Measurements from ENCODE around the gene RUBCNL.

Gene RUBCNL

DNA sequence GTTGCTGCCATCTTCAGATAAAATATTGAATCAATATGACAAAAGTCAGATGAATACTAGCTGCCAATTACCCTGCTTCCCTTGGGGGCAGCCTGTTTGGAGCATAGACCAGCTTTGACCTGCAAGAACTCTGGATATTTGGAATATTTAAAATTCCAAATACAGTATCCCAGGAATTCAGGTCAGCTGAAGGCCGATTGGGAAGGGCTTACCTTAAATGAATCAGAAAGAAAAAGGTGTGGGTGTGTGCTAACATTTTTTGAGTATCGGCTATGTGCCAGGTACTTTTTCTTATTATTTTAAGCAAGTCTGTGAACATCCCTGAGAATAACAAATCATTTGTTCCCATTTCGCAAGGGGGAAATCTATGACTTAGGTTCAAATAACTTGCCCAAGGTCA, 1.8 kb upstream of the RUBCNL start:
- no CpG with 5 or more reads among the region's 3 CpGs for WGBS (ENCODE audit: insufficient coverage, insufficient read length)
- H3K4me3 ChIP-seq (ENCODE audit: low read length): no peak overlapping the region
- peaks cover 5% of the 10 kb centered on the region; the same call in 1 of the 2 replicates for H3K4me1 ChIP-seq (ENCODE audit: control insufficient read depth, insufficient read depth, low read length)
- H3K27ac ChIP-seq (ENCODE audit: low read length): no peak overlapping the region
- peaks cover 11% of the 10 kb centered on the region for H3K27me3 ChIP-seq (ENCODE audit: control insufficient read depth, insufficient read depth, low read length)
- H3K9me3 ChIP-seq (ENCODE audit: control insufficient read depth, insufficient read depth, low read length): no peaks in the 10 kb centered on the region
- DNase-seq (ENCODE audit: low read depth, low spot score): no peak
- H3K36me3 ChIP-seq (ENCODE audit: control insufficient read depth, insufficient read depth, low read length): no peaks in the 10 kb centered on the region

DNA sequence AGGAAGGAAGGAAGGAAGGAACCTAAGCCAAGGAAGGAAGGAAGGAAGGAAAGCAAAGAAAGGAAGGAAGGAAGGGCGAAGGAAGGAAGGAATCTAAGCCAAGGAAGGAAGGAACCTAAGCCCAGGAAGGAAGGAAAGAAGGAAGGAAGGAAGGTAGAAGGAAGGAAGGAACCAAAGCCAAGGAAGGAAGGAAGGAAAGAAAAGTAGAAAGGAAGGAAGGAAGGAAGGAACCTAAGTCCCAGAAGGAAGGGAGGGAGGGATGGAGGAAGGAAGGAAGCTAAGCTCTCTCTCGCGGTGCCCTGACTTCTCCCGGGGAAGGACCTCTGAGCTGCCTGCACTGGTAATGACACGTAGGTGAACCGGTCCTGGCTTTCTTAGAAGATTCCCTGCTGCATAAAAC, 1.3 kb upstream of the RUBCNL start:
- no peaks in the 10 kb centered on the region for H3K9me3 ChIP-seq (ENCODE audit: control insufficient read depth, insufficient read depth, low read length)
- no CpG with 5 or more reads among the region's 6 CpGs for WGBS (ENCODE audit: insufficient coverage, insufficient read length)
- no peak for DNase-seq (ENCODE audit: low read depth, low spot score)
- H3K27ac ChIP-seq (ENCODE audit: low read length): no peak overlapping the region
- peaks cover 11% of the 10 kb centered on the region for H3K27me3 ChIP-seq (ENCODE audit: control insufficient read depth, insufficient read depth, low read length)
- no peaks in the 10 kb centered on the region for H3K36me3 ChIP-seq (ENCODE audit: control insufficient read depth, insufficient read depth, low read length)
- H3K4me3 ChIP-seq (ENCODE audit: low read length): no peak overlapping the region
- H3K4me1 ChIP-seq (ENCODE audit: control insufficient read depth, insufficient read depth, low read length): peaks cover 5% of the 10 kb centered on the region; the same call in 1 of the 2 replicates

DNA sequence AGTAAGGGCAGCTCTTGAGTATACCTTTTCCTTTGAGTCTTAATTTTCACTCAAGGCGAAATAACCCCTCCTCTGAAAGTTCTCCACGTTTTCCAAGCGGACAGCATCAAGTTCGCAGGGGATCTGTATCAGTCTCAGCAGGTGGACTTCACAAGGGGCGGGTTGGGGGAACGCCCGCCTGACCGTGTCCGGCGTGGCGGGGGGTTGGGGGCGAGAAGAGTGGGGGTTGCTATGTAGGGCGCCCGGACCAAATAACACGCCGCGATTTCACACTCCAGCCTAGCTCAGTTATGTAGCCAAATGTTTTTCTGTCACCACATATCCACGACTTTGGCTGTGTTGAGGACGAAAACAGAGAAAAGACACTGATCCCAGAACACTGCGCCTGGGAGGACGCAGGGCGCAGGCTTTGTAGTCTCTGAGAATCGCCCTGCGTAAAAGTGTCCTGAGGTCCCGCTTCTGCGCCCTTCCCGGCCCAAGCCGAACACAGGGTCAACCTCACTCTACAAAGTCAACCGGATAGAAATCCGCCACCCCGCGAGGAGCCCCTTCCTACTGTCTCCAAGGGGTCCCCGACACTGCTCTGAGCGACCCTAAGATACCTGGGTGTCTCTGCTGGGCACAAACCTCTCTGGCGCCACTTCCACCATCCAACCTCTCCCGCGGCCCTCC, 524 bp downstream of the RUBCNL start:
- no CpG with 5 or more reads among the region's 37 CpGs for WGBS (ENCODE audit: insufficient coverage, insufficient read length)
- H3K4me3 ChIP-seq (ENCODE audit: low read length): peak overlapping the region; percentile 56; the same call in 1 of the 2 replicates
- no peaks in the 10 kb centered on the region for H3K9me3 ChIP-seq (ENCODE audit: control insufficient read depth, insufficient read depth, low read length)
- H3K36me3 ChIP-seq (ENCODE audit: control insufficient read depth, insufficient read depth, low read length): no peaks in the 10 kb centered on the region
- H3K27ac ChIP-seq (ENCODE audit: low read length): no peak overlapping the region
- no peak for DNase-seq (ENCODE audit: low read depth, low spot score)
- H3K27me3 ChIP-seq (ENCODE audit: control insufficient read depth, insufficient read depth, low read length): peaks cover 11% of the 10 kb centered on the region
- H3K4me1 ChIP-seq (ENCODE audit: control insufficient read depth, insufficient read depth, low read length): peaks cover 5% of the 10 kb centered on the region; the same call in 1 of the 2 replicates

DNA sequence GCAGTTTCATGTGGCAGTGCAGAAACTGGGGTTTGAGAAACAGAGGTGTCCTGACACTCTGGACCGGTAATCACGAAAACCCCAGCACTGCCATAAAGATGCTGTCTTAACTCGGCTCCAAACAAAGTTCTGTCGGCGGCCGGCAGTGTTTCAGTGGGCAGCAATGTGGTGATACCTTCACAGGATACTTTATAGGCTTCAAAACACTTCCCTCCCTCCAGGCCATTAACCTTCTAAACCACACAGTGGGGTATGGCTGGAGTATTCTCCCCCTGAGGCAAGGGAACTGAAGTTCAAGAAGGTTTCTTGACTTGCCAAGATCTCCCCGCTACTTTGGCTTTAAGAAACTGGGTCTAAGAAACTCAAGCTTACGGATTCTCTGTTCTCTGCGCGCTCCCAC, 1.1 kb downstream of the RUBCNL start:
- H3K36me3 ChIP-seq (ENCODE audit: control insufficient read depth, insufficient read depth, low read length): no peaks in the 10 kb centered on the region
- no peaks in the 10 kb centered on the region for H3K9me3 ChIP-seq (ENCODE audit: control insufficient read depth, insufficient read depth, low read length)
- no peak for DNase-seq (ENCODE audit: low read depth, low spot score)
- H3K27ac ChIP-seq (ENCODE audit: low read length): no peak overlapping the region
- WGBS (ENCODE audit: insufficient coverage, insufficient read length): no CpG with 5 or more reads among the region's 10 CpGs
- H3K4me1 ChIP-seq (ENCODE audit: control insufficient read depth, insufficient read depth, low read length): peaks cover 5% of the 10 kb centered on the region; the same call in 1 of the 2 replicates
- no peak overlapping the region for H3K4me3 ChIP-seq (ENCODE audit: low read length)
- H3K27me3 ChIP-seq (ENCODE audit: control insufficient read depth, insufficient read depth, low read length): peaks cover 11% of the 10 kb centered on the region

DNA sequence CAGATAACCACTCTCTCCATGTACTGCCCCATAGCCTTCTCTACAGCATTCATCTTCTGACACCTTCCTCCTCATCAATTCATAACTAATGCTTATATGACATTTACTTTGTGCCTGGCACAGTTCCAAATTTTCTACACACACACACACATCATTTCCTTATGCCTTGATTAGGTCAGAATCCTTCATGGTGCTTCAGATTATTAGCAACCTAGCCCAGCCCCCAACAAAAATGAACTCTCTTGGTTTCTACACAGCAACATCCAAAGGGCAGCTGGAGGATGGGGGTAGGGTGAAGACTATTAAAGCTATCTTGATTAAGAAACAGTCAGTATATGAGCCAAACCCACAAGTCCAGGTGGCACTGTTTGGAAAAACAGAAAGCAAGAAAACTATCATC, 3.7 kb downstream of the RUBCNL start:
- H3K36me3 ChIP-seq (ENCODE audit: control insufficient read depth, insufficient read depth, low read length): no peaks in the 10 kb centered on the region
- H3K4me1 ChIP-seq (ENCODE audit: control insufficient read depth, insufficient read depth, low read length): peaks cover 3% of the 10 kb centered on the region; the same call in 1 of the 2 replicates
- H3K4me3 ChIP-seq (ENCODE audit: low read length): no peak overlapping the region
- H3K27me3 ChIP-seq (ENCODE audit: control insufficient read depth, insufficient read depth, low read length): peaks cover 11% of the 10 kb centered on the region
- no peak for DNase-seq (ENCODE audit: low read depth, low spot score)
- H3K27ac ChIP-seq (ENCODE audit: low read length): no peak overlapping the region
- no peaks in the 10 kb centered on the region for H3K9me3 ChIP-seq (ENCODE audit: control insufficient read depth, insufficient read depth, low read length)

DNA sequence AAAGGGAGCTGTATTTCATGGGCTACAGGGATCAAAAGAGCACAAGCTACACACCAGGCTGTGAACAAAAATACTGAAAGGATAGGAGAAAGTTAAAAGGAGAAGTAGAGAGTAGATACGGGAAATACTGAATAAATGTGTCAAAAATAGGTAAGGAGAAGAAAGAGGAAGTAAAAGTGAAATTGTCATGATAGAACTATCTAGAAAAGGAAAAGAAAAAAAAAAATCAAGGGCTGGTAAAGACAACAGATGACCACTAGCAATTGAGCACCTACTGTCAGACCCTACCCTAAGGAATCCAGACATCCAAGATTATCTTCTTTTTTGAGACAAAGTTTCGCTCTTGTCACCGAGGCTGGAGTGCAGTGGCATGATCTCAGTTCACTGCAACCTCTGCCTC, 4.8 kb downstream of the RUBCNL start:
- Histone ChIP-seq H3K27me3 (ENCODE audit: control insufficient read depth, insufficient read depth, low read length) (peaks cover 11% of the 10 kb centered on the region), H3K27ac (ENCODE audit: low read length) (no peak overlapping the region), H3K9me3 (ENCODE audit: control insufficient read depth, insufficient read depth, low read length) (no peaks in the 10 kb centered on the region), H3K4me3 (ENCODE audit: low read length) (no peak overlapping the region), H3K36me3 (ENCODE audit: control insufficient read depth, insufficient read depth, low read length) (no peaks in the 10 kb centered on the region), H3K4me1 (ENCODE audit: control insufficient read depth, insufficient read depth, low read length) (peaks cover 2% of the 10 kb centered on the region; the same call in 1 of the 2 replicates)
- 100% methylated on average over 1 of the region's 3 CpGs for WGBS (ENCODE audit: insufficient coverage, insufficient read length)
- DNase-seq (ENCODE audit: low read depth, low spot score): no peak

DNA sequence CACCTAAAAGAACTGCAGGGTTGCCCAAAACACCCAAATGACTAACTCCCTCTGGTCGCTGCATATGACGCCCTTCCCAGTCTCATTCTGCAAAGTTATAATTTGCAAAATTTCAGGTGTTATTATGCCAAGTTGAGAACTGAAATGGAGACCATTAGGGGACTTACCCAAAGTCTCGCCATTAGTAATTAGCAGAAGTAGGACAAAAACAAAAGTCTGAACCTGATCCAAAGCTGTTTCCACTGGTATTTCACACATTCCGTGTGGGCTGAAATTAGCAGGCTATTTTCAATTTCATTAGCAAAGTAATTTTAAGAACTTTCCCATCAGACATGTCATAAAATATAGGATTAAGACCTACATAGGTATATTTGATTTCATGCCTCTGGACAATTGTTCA, 6.8 kb downstream of the RUBCNL start:
- Histone ChIP-seq H3K27me3 (ENCODE audit: control insufficient read depth, insufficient read depth, low read length) (no peaks in the 10 kb centered on the region), H3K4me1 (ENCODE audit: control insufficient read depth, insufficient read depth, low read length) (no peaks in the 10 kb centered on the region), H3K36me3 (ENCODE audit: control insufficient read depth, insufficient read depth, low read length) (no peaks in the 10 kb centered on the region), H3K9me3 (ENCODE audit: control insufficient read depth, insufficient read depth, low read length) (no peaks in the 10 kb centered on the region), H3K27ac (ENCODE audit: low read length) (no peak overlapping the region), H3K4me3 (ENCODE audit: low read length) (no peak overlapping the region)
- no CpG with 5 or more reads among the region's 4 CpGs for WGBS (ENCODE audit: insufficient coverage, insufficient read length)
- no peak for DNase-seq (ENCODE audit: low read depth, low spot score)

DNA sequence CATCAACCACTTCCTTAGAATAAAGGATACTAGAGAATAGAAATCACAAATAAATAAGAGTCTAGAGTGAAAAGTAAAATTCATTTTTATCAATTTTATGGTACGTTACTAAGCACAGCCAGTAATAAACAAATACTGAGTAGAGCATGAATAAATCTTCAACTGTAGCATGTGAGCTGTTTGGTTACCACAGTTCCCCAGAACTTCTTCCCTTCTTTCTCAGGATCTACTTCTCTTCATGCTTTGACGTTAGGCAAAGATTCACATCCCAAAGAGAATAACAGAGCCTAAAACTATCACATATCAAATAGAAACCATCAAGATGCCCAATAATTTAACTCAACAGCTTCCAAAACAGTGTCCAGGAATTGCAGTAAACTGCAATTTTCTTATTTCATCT, 7.4 kb downstream of the RUBCNL start:
- Histone ChIP-seq H3K4me3 (ENCODE audit: low read length) (no peak overlapping the region), H3K27ac (ENCODE audit: low read length) (no peak overlapping the region), H3K4me1 (ENCODE audit: control insufficient read depth, insufficient read depth, low read length) (no peaks in the 10 kb centered on the region), H3K9me3 (ENCODE audit: control insufficient read depth, insufficient read depth, low read length) (no peaks in the 10 kb centered on the region), H3K27me3 (ENCODE audit: control insufficient read depth, insufficient read depth, low read length) (no peaks in the 10 kb centered on the region), H3K36me3 (ENCODE audit: control insufficient read depth, insufficient read depth, low read length) (no peaks in the 10 kb centered on the region)
- no CpG with 5 or more reads among the region's 2 CpGs for WGBS (ENCODE audit: insufficient coverage, insufficient read length)
- no peak for DNase-seq (ENCODE audit: low read depth, low spot score)

DNA sequence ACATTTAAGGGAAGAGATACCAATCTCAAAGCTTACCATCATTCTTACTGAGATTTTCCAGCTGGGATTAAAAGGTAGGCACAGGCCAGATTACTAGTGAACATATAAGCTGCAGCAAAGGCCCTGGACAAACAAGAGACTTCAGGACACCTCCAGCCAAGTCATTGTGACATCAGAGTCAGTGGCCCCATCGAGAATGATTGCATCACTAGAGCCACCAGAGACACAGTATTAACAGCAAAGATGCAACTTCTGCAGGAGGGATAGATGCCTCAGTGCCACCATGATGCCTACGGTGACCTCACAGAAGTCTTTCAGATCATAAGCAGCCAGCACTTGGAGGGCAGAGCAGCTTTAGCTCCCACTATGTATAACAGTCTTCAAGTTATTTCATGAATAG, 8.6 kb downstream of the RUBCNL start:
- H3K27ac ChIP-seq (ENCODE audit: low read length): no peak overlapping the region
- H3K27me3 ChIP-seq (ENCODE audit: control insufficient read depth, insufficient read depth, low read length): no peaks in the 10 kb centered on the region
- no peaks in the 10 kb centered on the region for H3K4me1 ChIP-seq (ENCODE audit: control insufficient read depth, insufficient read depth, low read length)
- H3K36me3 ChIP-seq (ENCODE audit: control insufficient read depth, insufficient read depth, low read length): no peaks in the 10 kb centered on the region
- no peaks in the 10 kb centered on the region for H3K9me3 ChIP-seq (ENCODE audit: control insufficient read depth, insufficient read depth, low read length)
- DNase-seq (ENCODE audit: low read depth, low spot score): no peak
- no peak overlapping the region for H3K4me3 ChIP-seq (ENCODE audit: low read length)
- no CpG with 5 or more reads among the region's 2 CpGs for WGBS (ENCODE audit: insufficient coverage, insufficient read length)

DNA sequence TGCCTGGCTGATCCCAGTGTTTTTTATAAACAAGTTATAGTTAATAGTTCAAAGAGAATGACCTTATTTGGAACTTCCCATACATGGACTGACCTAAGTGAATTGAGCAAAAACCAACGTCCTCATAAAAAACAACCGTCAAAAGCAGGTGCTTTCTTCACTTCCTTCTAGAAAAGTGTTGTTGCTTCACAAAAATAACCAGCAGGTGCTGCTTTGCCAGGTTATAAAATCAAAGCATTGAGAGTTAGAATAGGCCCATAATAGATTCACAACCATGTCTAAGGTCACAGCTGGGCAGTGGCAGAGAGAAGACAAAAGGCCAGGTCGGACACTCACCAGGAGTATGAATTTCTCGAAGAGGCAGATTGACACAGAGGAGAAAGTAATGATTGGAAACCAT, 9.5 kb downstream of the RUBCNL start:
- no peaks in the 10 kb centered on the region for H3K4me1 ChIP-seq (ENCODE audit: control insufficient read depth, insufficient read depth, low read length)
- no CpG with 5 or more reads among the region's 4 CpGs for WGBS (ENCODE audit: insufficient coverage, insufficient read length)
- no peaks in the 10 kb centered on the region for H3K27me3 ChIP-seq (ENCODE audit: control insufficient read depth, insufficient read depth, low read length)
- DNase-seq (ENCODE audit: low read depth, low spot score): no peak
- no peak overlapping the region for H3K4me3 ChIP-seq (ENCODE audit: low read length)
- no peak overlapping the region for H3K27ac ChIP-seq (ENCODE audit: low read length)
- no peaks in the 10 kb centered on the region for H3K36me3 ChIP-seq (ENCODE audit: control insufficient read depth, insufficient read depth, low read length)
- no peaks in the 10 kb centered on the region for H3K9me3 ChIP-seq (ENCODE audit: control insufficient read depth, insufficient read depth, low read length)

DNA sequence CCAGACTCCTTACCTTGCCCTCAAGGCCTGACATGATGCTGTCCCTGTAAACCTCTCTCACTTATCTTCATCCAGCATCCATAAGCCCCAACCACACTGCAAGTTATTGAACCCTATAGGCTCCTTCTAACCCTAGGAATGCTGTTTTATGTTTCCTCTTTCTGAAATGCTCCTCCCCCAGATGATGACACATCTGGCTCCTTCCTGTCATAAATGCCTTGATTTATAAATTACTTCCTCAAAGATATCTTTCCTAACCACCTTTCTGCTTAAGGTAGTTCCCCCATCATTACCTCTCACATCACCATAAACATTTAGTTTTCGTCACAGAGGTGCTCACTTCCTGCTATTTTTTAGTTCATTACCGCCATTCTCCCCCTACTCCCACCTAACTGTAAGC, 12.3 kb downstream of the RUBCNL start:
- Histone ChIP-seq H3K36me3 (ENCODE audit: control insufficient read depth, insufficient read depth, low read length) (no peaks in the 10 kb centered on the region), H3K27me3 (ENCODE audit: control insufficient read depth, insufficient read depth, low read length) (no peaks in the 10 kb centered on the region)
- WGBS (ENCODE audit: insufficient coverage, insufficient read length): no CpG with 5 or more reads among the region's 2 CpGs

More for the DNA sequence above, 12.3 kb downstream of the RUBCNL start:
- no peaks in the 10 kb centered on the region for H3K4me1 ChIP-seq (ENCODE audit: control insufficient read depth, insufficient read depth, low read length)
- no peak overlapping the region for H3K4me3 ChIP-seq (ENCODE audit: low read length)
- DNase-seq (ENCODE audit: low read depth, low spot score): no peak
- H3K27ac ChIP-seq (ENCODE audit: low read length): no peak overlapping the region
- H3K9me3 ChIP-seq (ENCODE audit: control insufficient read depth, insufficient read depth, low read length): no peaks in the 10 kb centered on the region
